HG02798 (cell line): ENCODE measurements around the gene MAP1LC3B.
"Not testable (repeated sequence)": the region's sequence is repeated elsewhere in the genome, so short reads cannot be mapped to it uniquely, and the experiment has no call there.

ENCODE experiments used
- ATAC-seq: cut with Tn5 transposase; IDR thresholded peaks from one replicate; pipeline ENCODE4 v1.9.1; 2021; ENCODE audit warnings: mild to moderate bottlenecking; ENCODE audit not compliant: unreplicated experiment, poor library complexity

The MAP1LC3B gene

DNA sequence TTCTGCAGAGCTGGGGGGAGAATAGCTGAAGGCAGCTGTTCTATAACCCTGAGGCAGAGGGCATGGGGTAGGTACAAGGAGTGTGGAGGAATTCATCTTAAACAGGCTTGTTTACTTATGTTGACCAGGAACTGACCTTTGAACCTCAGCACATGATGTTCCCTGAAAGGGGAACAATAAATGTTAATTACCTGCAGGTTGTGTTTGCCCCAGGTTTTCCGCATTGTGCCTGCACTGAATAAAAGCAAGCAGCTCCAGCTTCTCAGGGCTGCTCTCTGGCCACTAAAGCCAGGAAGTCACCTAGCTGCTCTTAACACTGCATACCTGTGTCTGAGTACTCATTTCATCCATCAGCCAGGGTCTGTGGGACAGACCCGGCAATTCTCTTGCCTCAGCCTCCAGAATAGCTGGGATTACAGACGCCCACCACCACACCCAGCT is 12.8 kb upstream of the MAP1LC3B start:
- not testable (repeated sequence) for ATAC-seq

DNA sequence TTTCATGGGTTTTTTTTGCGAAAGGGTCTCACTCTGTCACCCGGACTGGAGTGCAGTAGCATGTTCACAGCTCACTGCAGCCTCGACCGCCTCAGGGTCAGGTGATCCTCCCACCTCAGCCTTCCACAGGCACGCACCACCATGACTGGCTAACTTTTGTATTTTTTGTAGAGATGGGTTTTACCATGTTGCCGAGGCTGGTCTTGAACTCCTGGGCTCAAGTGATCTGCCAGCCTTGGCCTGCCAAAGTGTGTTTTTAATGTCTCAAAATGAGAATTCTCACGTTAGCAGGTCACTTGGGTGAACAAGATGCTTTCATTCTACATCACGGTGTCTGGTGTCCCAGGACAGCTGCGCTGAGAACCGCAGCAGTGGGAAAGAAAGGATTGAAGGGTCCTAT is 11.7 kb upstream of the MAP1LC3B start:
- no peak for ATAC-seq

DNA sequence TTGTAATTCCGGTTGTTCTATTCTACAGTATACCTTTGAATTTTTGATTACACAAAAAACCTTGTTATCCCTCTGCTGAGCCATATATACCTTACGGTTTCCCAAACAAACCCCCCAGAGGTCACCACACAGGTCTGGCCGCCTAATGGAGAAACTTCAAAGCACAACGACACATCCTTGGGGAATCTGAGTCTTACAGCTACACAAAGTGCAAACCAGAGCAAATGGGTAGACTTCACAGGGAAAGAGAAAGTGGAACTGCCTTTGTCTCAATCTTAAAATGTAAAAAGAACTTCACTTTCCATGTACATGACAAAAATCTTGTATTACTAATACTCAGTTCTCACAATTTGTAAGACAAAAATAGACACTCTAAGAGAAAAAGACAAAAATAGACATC is 11.3 kb upstream of the MAP1LC3B start:
- no peak for ATAC-seq

DNA sequence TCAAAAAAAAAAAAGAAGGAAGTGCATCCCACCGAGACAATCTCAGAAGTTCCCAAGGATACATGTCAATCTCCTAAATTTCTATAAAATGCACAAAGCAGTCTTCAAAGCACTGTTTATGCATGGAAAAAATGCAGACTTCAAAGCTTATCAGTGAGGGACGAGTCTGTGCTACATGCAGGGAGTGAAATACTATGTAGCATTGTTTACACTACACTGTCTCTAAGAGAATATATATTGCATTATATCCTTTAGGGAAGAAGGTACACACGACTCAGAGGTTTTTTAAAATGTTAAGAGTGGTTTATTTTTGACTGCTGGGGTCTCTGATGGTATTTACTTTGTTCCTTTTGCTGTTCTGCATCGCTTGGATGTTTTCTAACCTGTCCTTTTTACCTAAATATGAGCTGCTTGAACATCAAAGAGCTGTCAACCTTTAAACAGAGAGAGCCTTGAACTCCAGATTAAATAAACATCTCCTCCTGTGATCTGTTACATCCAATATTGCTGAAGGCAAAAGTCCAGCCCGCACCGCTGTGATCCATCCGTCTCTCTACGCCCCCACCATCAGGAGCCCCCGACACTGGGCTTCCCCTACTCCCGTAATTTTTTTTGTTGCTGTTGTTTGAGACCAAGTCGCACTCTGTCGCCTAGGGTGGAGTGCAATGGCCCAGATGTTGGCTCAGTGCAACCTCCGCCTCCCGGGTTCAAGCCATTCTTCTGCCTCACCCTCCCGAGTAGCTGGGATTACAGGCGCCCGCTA is 9.9 kb upstream of the MAP1LC3B start:
- no peak for ATAC-seq

DNA sequence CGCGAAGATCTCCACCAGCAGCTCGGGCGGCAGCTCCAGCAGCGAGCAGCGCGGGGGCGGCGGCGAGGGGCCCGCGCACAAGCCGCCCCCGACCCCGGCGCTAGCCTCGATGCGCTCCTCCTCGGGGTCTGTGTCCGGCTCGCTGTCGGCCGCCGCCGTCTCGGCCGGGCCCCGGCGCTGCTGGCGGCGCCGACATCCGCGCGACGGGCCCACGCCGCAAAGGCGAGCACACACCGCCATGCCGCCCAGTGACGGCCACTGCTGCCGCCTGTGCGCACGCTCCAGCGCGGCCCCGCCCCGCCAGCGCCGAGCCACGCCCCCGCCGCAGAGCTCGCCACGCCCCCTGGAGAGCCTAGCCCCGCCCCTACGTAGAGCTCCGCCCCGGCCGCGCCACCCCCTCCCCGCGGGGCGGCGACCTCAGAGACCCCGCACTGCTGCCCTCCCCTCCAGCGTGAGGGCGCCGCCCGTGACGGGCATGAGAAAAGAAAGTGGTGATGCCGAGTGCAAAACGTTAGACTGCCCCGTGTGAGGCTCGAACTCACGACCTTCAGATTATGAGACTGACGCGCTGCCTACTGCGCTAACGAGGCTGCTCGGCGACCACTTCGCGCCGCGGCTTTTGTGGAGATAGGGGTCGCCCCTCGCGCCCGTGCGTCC is 8.5 kb upstream of the MAP1LC3B start, which contains the start of gene FBXO31:
Gene FBXO31 (minus strand): TSS at position 272 of the 657 bp plus-strand sequence. CDS start 32 bp downstream, at position 240.
- ATAC-seq: peak; percentile 61

DNA sequence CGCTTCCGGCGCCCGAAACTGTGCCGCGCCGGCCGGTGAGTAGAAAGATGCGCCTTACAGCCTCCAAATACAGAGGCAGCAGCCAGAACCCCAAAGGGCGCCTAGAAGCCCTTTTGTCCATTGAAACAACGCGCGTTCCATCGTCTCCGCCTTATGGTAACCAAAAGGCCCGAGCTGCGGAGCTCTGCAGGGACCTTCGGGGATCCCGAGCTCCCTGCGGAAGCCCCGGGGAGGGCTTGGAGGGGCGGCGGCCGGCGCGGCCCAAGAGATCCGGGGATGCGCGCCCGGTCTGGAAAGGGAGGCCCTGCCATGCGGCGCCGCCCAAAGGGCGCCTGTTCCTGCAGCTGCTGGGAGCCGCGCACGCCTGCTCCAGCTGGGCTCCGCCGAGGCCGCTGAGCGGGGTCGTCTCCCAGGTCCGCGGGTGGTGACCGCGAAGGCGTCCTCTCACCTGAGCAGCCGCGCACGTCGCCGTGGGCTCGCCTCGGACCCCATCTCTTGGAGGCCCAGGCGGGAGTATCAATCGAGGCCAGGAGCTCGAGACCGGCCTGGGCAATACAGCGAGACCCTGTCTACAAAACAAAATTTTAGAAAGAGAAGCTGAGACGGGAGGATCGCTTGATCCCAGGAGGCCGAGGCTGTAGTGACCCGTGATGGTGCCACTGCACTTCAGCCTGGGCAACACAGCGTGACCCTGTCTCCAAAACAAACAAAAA is 7.8 kb upstream of the MAP1LC3B start:
- ATAC-seq: peak; percentile 7

DNA sequence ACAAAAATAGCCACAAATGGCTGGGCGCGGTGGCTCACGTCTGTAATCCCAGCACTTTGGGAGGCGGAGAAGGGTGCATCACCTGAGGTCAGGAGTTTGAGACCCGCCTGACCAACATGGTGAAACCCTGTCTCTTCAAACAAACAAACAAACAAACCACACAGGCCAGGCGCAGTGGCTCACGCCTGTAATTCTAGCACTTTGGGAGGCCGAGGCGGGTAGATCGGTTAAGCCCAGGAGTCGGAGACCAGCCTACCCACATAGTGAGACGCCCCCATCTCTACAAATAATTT is 7.3 kb upstream of the MAP1LC3B start:
- not testable (repeated sequence) for ATAC-seq

DNA sequence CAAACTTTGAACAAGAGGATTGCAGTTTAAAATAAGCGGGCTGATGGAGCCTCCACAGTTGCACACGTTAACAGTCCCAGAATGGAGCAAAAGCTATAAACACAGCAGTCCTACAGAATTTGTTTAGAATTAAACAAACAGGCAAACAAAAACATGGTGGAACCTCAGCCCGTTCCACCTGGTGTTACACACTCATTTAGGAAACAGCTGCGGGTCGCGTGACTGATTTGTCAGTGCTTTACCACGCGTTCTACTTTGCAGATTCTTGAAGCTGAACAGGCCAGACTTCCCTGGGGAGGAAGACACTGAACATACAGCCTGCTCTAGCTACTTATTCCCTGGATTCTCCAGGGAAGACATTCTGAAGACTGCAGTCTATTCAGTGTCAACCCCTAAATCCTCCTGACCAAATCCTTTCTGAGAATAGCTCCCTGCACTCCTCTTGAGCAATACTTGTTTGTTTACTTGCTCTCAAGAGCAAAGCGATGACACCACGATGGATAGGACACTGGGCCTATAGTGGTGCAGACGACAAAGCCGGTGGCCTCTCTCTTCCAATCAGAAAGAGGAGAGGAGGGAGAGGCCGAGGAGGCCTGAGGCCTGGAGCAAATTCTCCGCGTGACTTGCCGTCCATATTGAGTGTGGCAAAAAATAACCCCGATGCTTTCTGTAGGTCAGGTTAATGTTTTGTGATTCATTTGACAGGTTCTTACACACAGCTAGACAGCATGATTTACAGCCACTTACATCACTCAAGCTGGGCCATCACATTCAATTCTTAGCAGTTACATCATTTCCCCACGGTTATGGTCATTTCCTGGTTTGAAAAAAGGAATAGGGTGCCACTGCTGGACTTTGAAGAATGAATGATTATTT is 4.0 kb upstream of the MAP1LC3B start:
- ATAC-seq: peak; percentile 53

DNA sequence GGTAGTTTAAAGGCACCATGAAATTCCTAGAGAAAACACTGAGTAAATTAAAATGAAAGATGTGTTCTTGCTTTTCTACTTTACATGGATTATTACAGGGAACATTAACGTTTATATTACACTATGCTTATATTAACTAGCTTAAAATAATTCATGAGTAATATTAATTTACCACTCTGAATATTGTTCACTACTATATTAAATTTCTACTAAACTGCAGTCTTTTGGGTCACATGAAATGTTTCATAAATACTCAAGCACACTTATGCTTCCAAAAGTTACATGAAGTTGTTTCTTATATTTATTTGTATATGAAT is 3.4 kb upstream of the MAP1LC3B start:
- ATAC-seq: no peak

DNA sequence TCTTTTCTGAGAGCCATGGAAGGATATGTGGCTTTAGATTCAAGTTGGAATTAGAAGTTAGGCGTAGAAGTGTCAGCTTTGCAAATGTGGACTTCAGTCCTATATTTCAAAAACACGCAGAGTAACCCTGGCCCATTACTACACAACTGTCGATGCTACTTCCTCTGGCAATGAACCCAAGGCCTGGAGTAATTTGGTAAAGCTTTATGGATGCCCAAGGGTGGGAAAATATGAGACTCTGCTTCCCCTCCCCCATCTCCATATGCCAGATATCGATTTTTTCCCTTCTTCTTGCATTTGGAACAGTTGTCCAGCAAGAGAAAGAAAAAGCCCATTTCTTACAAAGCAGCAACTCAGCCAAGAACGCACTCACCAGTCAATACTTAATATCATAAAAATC is 2.9 kb upstream of the MAP1LC3B start:
- ATAC-seq: no peak

DNA sequence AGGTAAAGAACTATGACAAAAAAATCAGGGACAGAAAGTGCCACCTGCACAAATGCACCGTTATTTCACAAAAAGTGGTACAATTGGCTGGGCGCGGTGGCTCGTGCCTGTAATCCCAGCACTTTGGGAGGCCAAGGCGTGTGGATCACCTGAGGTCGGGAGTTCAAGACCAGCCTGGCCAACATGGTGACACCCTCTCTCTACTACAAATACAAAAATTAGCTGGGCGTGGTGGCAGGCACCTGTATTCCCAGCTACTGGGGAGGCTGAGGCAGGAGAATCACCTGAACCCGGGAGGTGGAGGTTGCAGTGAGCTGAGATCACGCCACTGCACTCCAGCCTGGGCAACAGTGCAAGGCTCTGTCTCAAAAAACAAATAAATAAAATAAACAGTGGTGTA is 2.2 kb upstream of the MAP1LC3B start:
- not testable (repeated sequence) for ATAC-seq

DNA sequence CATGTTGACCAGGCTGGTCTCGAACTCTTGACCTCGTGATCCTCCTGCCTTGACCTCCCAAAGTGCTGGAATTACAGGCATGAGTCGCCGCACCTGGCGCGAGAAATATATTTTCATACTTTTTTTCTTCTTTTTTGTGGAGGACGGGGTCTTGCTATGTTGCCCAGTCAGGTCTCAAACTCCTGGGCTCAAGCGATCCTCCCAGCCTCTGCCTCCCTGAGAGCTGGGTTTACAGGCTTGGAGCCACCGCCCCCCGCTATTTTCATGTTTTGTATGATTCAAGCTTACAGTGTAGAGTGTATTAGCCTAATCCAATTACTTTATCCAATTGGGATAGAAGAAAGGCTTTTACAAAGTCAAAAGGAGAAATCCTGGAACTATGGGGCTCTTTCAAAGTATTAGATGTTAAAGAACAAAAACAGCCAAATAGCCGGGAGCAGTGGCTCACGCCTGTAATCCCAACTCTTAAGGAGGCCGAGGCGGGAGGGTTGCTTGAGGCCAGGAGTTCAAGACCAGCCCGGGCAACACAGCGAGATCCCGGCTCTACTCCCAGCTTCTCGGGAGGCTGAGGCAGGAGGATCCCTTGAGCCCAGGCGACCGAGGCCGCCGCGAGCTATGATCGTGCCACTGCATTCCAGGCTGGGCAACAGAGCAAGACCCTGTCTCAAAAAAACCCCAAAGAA is 1.4 kb upstream of the MAP1LC3B start:
- no peak for ATAC-seq

DNA sequence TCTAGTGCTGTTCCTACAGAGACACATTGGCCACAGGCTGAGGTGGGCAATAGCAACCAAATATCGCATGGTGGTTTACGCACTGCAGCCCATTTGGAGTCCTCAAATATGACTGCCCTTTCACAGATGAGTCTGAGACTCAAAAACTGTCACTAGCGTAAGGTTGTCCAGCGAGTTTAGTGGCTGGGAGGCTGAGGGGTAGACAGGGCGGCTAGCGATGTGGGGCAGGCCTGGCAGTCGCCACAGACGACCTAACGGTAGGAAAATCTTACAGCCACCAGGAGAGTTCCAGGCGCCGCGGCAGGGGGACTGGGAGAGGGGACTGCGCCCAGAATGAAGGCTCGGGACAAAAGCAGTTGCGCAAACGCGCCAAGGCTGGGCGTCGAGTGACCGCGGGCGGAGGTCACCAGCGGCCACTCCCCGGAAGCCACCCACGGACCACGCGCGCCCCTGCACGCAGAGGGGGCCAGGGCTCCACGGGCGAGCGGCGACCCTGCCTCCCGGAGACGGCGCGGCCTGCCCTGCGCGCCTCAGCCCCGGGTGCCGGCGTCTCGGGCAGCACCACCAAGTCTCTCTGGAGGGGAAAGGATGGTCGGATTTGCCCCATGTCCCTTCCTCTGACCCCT is 699 bp upstream of the MAP1LC3B start:
- ATAC-seq: no peak

DNA sequence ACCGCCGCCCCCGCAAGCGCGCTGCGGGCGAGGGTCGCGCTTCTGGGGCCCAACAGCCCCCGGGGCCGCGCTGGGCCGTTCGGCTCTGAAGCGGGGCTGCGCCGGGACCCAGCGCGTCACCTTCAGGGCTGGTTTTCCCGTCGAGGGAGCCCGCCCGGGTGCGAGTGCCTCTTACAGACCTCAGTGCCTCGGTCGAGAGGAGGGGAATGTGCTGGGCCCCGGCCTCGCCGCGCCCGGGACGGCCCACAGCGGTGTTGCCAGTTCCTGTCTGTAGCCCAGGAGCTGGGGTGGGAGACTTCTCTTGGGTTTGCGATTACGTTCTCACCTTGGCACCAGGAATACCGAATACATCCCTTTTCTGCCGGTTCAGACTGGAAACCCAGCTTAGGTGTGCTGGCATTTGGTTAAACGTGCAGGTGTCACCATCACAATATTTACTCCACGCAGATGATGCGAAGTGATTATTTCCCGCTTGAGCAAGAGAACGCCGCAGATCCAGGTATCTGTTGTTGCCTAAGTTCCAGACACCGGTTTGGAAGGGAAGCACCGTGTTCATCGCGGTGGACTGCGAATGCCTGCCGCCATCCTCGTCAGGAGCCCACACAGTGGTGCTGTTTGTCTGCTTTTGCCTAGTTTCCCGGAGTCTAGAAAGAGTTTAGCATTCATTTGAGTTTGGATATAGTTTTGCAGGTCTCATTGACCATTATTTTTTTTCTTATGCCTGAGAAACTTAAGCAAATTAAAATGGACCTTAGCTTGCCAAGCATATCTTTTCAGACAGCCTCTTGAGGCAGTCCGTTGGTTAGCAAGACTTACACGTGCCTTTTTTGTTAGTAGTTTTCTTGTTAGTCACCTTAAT is 914 bp downstream of the MAP1LC3B start:
- ATAC-seq: peak; percentile 1

DNA sequence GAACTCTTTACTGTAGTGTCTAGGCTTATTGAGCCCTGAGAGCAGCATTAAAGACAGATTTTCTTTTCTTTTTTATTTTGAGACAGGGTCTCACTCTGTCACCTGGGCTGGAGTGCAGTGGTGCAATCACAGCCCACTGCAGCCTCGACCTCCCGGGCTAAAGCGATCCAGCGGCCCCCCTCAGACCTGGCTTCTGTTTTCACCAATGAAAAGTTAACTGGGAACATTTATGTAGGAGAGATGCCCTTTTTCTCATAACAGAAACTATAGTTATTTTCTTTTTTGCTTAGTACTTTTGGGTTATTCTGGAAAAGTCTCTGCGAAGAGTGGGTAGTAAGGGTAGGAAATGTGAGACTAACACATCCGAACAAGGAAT is 1.5 kb downstream of the MAP1LC3B start:
- ATAC-seq: no peak

DNA sequence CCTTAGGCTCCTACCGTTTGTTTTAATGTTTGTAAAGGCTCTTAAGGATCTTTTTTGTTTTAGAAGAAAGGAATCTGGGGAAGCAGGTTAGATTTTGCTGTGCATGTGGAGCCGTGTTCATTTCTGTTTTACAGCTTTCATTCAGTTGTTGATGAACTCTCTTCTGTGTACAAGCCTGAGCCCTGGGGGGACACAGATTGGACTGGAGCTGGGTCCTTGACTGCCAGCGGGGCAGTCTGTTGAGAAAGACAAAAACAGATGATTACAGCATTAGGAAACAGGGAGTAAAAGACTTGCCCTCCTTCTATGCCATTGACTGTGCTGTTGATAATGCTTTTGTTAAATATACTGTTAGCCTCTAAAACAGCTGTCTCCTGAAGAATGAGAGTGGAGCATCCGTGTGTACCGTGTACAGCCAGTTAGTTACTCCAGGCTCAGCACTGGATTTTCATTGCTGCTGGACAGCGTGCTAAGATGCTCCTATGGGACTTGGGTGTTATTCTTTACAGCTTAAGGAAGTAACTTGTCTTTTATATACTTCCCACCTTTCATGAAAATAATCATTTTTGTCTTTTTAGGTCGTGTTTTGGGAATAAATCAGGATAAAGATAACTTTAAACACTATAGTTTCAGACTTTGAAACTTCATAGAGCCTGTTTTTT is 3.2 kb downstream of the MAP1LC3B start:
- no peak for ATAC-seq

DNA sequence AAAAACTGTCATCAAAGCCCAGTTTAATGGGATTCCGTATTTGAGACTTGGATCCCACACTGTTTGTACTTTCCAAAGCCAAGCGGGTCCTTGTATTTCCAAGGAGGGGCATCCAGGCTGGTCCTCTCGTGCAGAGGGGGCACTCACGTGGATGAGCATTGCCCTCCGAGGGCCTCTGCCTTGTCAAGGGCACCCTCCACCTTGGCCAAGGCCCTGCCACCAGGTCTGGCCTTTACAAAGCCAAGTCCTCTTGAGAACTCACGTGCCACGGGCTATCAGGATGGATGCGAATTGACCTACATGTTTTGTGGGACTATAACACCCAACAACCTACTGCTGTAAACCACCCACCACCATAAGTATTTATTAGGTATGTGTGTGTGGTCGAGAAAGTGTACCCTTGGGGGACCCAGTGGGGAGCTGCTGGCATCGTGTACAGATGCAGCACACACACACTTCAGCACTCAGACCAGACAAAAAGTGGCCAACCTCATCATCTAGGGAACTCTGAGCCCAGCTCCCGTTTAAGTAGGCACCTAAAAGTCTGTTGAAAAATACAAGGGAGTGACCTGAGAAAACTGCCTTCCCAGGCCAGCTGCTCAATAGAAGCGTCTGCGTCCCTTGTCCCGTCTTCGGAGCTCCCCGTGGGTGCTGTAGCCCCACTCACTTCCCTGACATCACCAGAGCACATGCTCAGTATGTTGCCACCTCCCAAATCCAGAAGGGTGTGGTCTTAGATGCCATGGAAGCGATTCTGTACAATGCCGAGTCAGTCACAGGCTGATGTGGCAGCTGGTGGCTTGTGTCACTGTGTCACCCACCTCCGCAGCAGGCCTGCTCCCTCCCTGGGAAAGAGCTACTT is 12.9 kb downstream of the MAP1LC3B start:
- no peak for ATAC-seq
